Gastrocnemius medialis (tissue), 4 donors: ENCODE data around the gene ZNHIT1. TPM values are rescaled to one million over a fixed set of nuclear protein-coding genes. Genes with fewer than 3 reads are reported as not detected.

Source experiments
- ATAC-seq, 2 donors: fragments of 150-250 bp; one replicate each; pipeline ENCODE4 v1.9.1; 2016
- DNase-seq, 2 donors: peaks; one replicate each; pipeline ENCODE4 v3.0.0-alpha.2; 2019
- H3K27ac ChIP-seq, 4 donors: fragments of 200-600 bp; sonication (generic); 1 replicate in 1 of 4; 2 replicates in 3 of 4; pipeline ENCODE4 v1.5.1; 2016 to 2018; ENCODE audit warnings: mild to moderate bottlenecking in 2 of 4, moderate library complexity in 1 of 4
- H3K27me3 ChIP-seq, 3 donors: fragments of 200-600 bp; sonication (generic) in 2 of 3; 1 replicate in 1 of 3; 2 replicates in 2 of 3; pipeline versions ENCODE4 v1.5.1 to v1.6.0; 2016 to 2019; ENCODE audit warnings: mild to moderate bottlenecking in 1 of 3, moderate library complexity in 1 of 3
- H3K36me3 ChIP-seq, 2 donors: fragments of 200-600 bp; sonication (generic) in 1 of 2; one replicate each; pipeline ENCODE4 v1.5.1; 2017 to 2018
- H3K4me1 ChIP-seq, 2 donors: fragments of 200-600 bp; sonication (generic) in 1 of 2; one replicate each; pipeline ENCODE4 v1.5.1; 2016 to 2017; ENCODE audit warnings: mild to moderate bottlenecking in 2 of 2
- H3K4me3 ChIP-seq, 4 donors: fragments of 200-600 bp; sonication (generic) in 3 of 4; 1 replicate in 1 of 4; 2 replicates in 3 of 4; pipeline ENCODE4 v1.5.1; 2016 to 2019; ENCODE audit warnings: mild to moderate bottlenecking in 2 of 4
- H3K9me3 ChIP-seq, 3 donors: fragments of 200-600 bp; sonication (generic) in 2 of 3; 1 replicate in 1 of 3; 2 replicates in 2 of 3; pipeline ENCODE4 v1.5.1; 2016 to 2019
- CTCF ChIP-seq, 5 experiments: fragments of 450-650 bp in 3 of 5; fragments of 200-600 bp in 2 of 5; sonication (generic) in 2 of 5; IDR thresholded peaks in 4 of 5; conservative IDR thresholded peaks in 1 of 5; 1 replicate in 4 of 5; 2 replicates in 1 of 5; pipeline ENCODE4 v1.5.1; 2016 to 2019; ENCODE audit warnings: antibody characterized with exemption in 5 of 5, mild to moderate bottlenecking in 3 of 5, moderate library complexity in 3 of 5
- POLR2A ChIP-seq, 2 donors: fragments of 450-650 bp; IDR thresholded peaks; one replicate each; pipeline ENCODE4 v1.6.1; 2017; ENCODE audit warnings: antibody characterized with exemption in 2 of 2, mild to moderate bottlenecking in 2 of 2, moderate library complexity in 2 of 2
- in situ Hi-C, 4 donors: fragments of 200-750 bp; cut with MboI; loops; one replicate each; pipeline versions ENCODE4 v1.15.0 to v1.8.0; 2017; ENCODE audit warnings: low sequenced_read_pairs in 4 of 4
- intact Hi-C: fragments of 100-400 bp; cut with DNase I; formaldehyde crosslinking; loops from one replicate; pipeline ENCODE4 v1.15.1; 2023; ENCODE audit warnings: low total_unique reads
- total RNA-seq, 4 donors: library from RNA; depleted of rRNA; stranded (reverse); fragments of >200 nt; gene quantifications; one replicate each; pipeline versions ENCODE4 v1.1.0 to v1.2.3, GENCODE V29; 2016

The ZNHIT1 gene
- total RNA-seq, 4 donors from 2014 or later = 66.7 to 83.9 (median 71.9) TPM

GRCh38 chr7:101179713-101180112 is 38.3 kb upstream of the ZNHIT1 start:
- Histone ChIP-seq H3K27me3 (peaks cover 59 to 75% (median 72%) of the 10 kb centered on the region in 3 donors), H3K4me3 (no peak overlapping the region), H3K36me3 (no peaks in the 10 kb centered on the region), H3K27ac (no peak overlapping the region), H3K9me3 (no peaks in the 10 kb centered on the region), H3K4me1 (peaks cover 0 to 3% of the 10 kb centered on the region in 2 donors)
- TF ChIP-seq CTCF (IDR thresholded peaks at IDR 0.05 in 4 of 5, conservative IDR thresholded peaks at IDR 0.05 in 1 of 5) = no peak
- no peak for TF ChIP-seq POLR2A (IDR thresholded peaks at IDR 0.05)
- intact Hi-C loops (no loop called here), in situ Hi-C loops (no loop called here)
- ATAC-seq (no peak), DNase-seq (no peak)

- H3K9me3 ChIP-seq = no peaks in the 10 kb centered on the region
- in situ Hi-C loops = no loop called here
- H3K36me3 ChIP-seq = no peaks in the 10 kb centered on the region
- ATAC-seq (no peak), DNase-seq (no peak)
- no peak within 1 kb of the TSS for H3K27ac ChIP-seq
- H3K4me3 ChIP-seq = no peak within 1 kb of the TSS
- intact Hi-C loops = no loop called here
- peaks cover 0 to 3% of the 10 kb centered on the region in 2 donors for H3K4me1 ChIP-seq
- H3K27me3 ChIP-seq = peaks cover 55 to 75% (median 67%) of the 10 kb centered on the region in 3 donors
- TF ChIP-seq CTCF (IDR thresholded peaks at IDR 0.05 in 4 of 5, conservative IDR thresholded peaks at IDR 0.05 in 1 of 5) = no peak
- TF ChIP-seq POLR2A (IDR thresholded peaks at IDR 0.05) = no peak
Observed at GRCh38 chr7:101180130-101180755, 37.7 kb upstream of the ZNHIT1 start, which contains the start of gene NAT16. Gene NAT16, minus strand, starts transcription at chr7:101180293. Its CDS starts 5,486 bp downstream, at chr7:101174807.

GRCh38 chr7:101185258-101185839 is 32.6 kb upstream of the ZNHIT1 start:
- Histone ChIP-seq H3K4me1 (no peaks in the 10 kb centered on the region), H3K36me3 (no peaks in the 10 kb centered on the region), H3K27ac (no peak overlapping the region), H3K27me3 (peaks cover 14 to 28% (median 18%) of the 10 kb centered on the region in 3 donors), H3K9me3 (no peaks in the 10 kb centered on the region), H3K4me3 (no peak overlapping the region)
- ATAC-seq = no peak
- intact Hi-C loops (no loop called here), in situ Hi-C loops (no loop called here)
- no peak for DNase-seq
- no peak for TF ChIP-seq CTCF (IDR thresholded peaks at IDR 0.05 in 4 of 5, conservative IDR thresholded peaks at IDR 0.05 in 1 of 5)
- TF ChIP-seq POLR2A (IDR thresholded peaks at IDR 0.05) = no peak

- no peaks in the 10 kb centered on the region for H3K36me3 ChIP-seq
- no peak for TF ChIP-seq POLR2A (IDR thresholded peaks at IDR 0.05)
- no peak for TF ChIP-seq CTCF (IDR thresholded peaks at IDR 0.05 in 4 of 5, conservative IDR thresholded peaks at IDR 0.05 in 1 of 5)
- H3K9me3 ChIP-seq = no peaks in the 10 kb centered on the region
- H3K27me3 ChIP-seq = peaks cover 5 to 19% (median 10%) of the 10 kb centered on the region in 3 donors
- ATAC-seq = no peak
- no peak overlapping the region for H3K4me3 ChIP-seq
- no peaks in the 10 kb centered on the region for H3K4me1 ChIP-seq
- in situ Hi-C loops (no loop called here), intact Hi-C loops (no loop called here)
- no peak overlapping the region for H3K27ac ChIP-seq
- no peak for DNase-seq
Observed at GRCh38 chr7:101186194-101186593, 31.8 kb upstream of the ZNHIT1 start.
